ENCODE data around the gene CLEC5A. TPM values are rescaled to one million over a fixed set of nuclear protein-coding genes. Genes with fewer than 3 reads are reported as not detected.

The CLEC5A gene
- total RNA-seq, 1 experiment from 2014 or later, result not detected

GRCh38 chr7:141960687-141961422 lies 14.1 kb upstream of the CLEC5A start:
- H4K5ac ChIP-seq (ENCODE audit: insufficient read length, low read depth, low read length), result no peak overlapping the region
- no peak overlapping the region for H3K56ac ChIP-seq (ENCODE audit: insufficient read length, low read depth, low read length)
- H3K79me1 ChIP-seq (ENCODE audit: insufficient read depth, low read depth, low read length, poor library complexity, severe bottlenecking), result no peaks in the 10 kb centered on the region
- H3K4me3 Mint-ChIP-seq, result no peak overlapping the region
- H2BK120ac ChIP-seq (ENCODE audit: low read depth, low read length, poor library complexity, severe bottlenecking), result no peak overlapping the region
- no peak overlapping the region for H2BK5ac ChIP-seq (ENCODE audit: insufficient read length, low read length)
- H4K20me1 ChIP-seq (ENCODE audit: control insufficient read depth, insufficient read depth, insufficient read length), result no peaks in the 10 kb centered on the region
- H4K8ac ChIP-seq (replicated peaks; ENCODE audit: insufficient read length, low read depth, low read length), result no peak overlapping the region
- no peak overlapping the region for H3K4me2 ChIP-seq (ENCODE audit: insufficient read depth, insufficient read length, low read length)
- H3K4me1 Mint-ChIP-seq, result no peaks in the 10 kb centered on the region
- H2AK5ac ChIP-seq (ENCODE audit: insufficient read length, low read length), result no peak overlapping the region
- no peak overlapping the region for H3K27ac ChIP-seq (ENCODE audit: insufficient read length, low read depth, low read length)
- no peak overlapping the region for H3K4ac ChIP-seq (ENCODE audit: low read depth, low read length)
- H3T11ph ChIP-seq (ENCODE audit: low read length), result no peak overlapping the region
- H3K23ac ChIP-seq (ENCODE audit: insufficient read length, low read depth, low read length), result no peak overlapping the region
- H3K4me1 ChIP-seq (ENCODE audit: insufficient read depth, low read length), result no peaks in the 10 kb centered on the region
- no peak overlapping the region for H2BK20ac ChIP-seq (ENCODE audit: low read depth, low read length, poor library complexity, severe bottlenecking)
- no peak overlapping the region for H2AFZ ChIP-seq (ENCODE audit: low read length)
- H3K18ac ChIP-seq (ENCODE audit: insufficient read length, low read depth, low read length), result no peak overlapping the region
- H3K23me2 ChIP-seq (ENCODE audit: insufficient read length, low read depth, low read length, poor library complexity, severe bottlenecking), result no peaks in the 10 kb centered on the region
- DNase-seq, result no peak
- H3K14ac ChIP-seq (ENCODE audit: insufficient read depth, low read length), result no peak overlapping the region
- no peak for TF ChIP-seq CTCF (conservative IDR thresholded peaks at IDR 0.05)
- no peaks in the 10 kb centered on the region for H3K9me3 ChIP-seq (ENCODE audit: control insufficient read depth, low read depth, low read length)
- H3K27me3 Mint-ChIP-seq (ENCODE audit: low read depth), result peaks cover 2% of the 10 kb centered on the region; the same call in 1 of the 2 replicates
- no peaks in the 10 kb centered on the region for H3K36me3 Mint-ChIP-seq (ENCODE audit: insufficient read depth in 1 of 3, low read depth in 3 of 3)
- H3K9ac ChIP-seq (ENCODE audit: extremely low read depth, insufficient read length, low read length), result no peak overlapping the region
- H3K79me2 ChIP-seq (ENCODE audit: insufficient read depth, low read length), result no peaks in the 10 kb centered on the region
- no peak overlapping the region for H4K91ac ChIP-seq (ENCODE audit: insufficient read length, low read depth, low read length)
- no peaks in the 10 kb centered on the region for H3K27me3 ChIP-seq (ENCODE audit: insufficient read depth, low read length)
- H2BK12ac ChIP-seq (ENCODE audit: insufficient read length, low read depth, low read length), result no peak overlapping the region
- no CpG with 5 or more reads among the region's 3 CpGs for whole genome bisulfite sequencing (ENCODE audit: extremely low coverage, insufficient read length, low lambda C conversion rate)
- H2BK15ac ChIP-seq (ENCODE audit: low read depth, low read length), result no peak overlapping the region
- no peaks in the 10 kb centered on the region; a peak in 1 of 5 replicates for H3K9me3 Mint-ChIP-seq
- H3K27ac Mint-ChIP-seq, result no peak overlapping the region
